GM06990 (cell line): ENCODE data around the gene PTPRD.

Source experiments
- DNase-seq: peaks from one replicate; pipeline ENCODE4 v3.0.0-alpha.2; 2011; ENCODE audit not compliant: insufficient read length; ENCODE audit errors: extremely low read depth
- H3K27me3 ChIP-seq: replicated peaks from 2 replicates; pipeline ENCODE4 v1.6.0; 2011; ENCODE audit warnings: low read length; ENCODE audit not compliant: control insufficient read depth, insufficient read depth
- H3K36me3 ChIP-seq: 2 replicates; pipeline ENCODE4 v1.5.1; 2011; ENCODE audit warnings: low read length; ENCODE audit not compliant: control insufficient read depth, insufficient read depth
- H3K4me3 ChIP-seq: replicated peaks from 2 replicates; pipeline ENCODE4 v1.5.1; 2011; ENCODE audit warnings: low read depth, mild to moderate bottlenecking, control low read depth, low read length
- CTCF ChIP-seq: IDR thresholded peaks from 2 replicates; pipeline ENCODE4 v1.5.1; 2011; ENCODE audit warnings: low read length, control low read depth, mild to moderate bottlenecking, inconsistent platforms; ENCODE audit not compliant: insufficient read depth, poor library complexity, severe bottlenecking

PTPRD gene

GRCh38 chr9:8280811-8281210, 2332.0 kb downstream of the PTPRD start:
- Histone ChIP-seq H3K4me3 (no peak overlapping the region), H3K27me3 (no peaks in the 10 kb centered on the region), H3K36me3 (no peaks in the 10 kb centered on the region)
- no peak for DNase-seq
- TF ChIP-seq CTCF, result no peak

GRCh38 chr9:8278048-8278447, 2334.8 kb downstream of the PTPRD start:
- DNase-seq, result no peak
- no peak for TF ChIP-seq CTCF

GRCh38 chr9:8270235-8270634, 2342.6 kb downstream of the PTPRD start:
- no peak for TF ChIP-seq CTCF
- no peaks in the 10 kb centered on the region for H3K27me3 ChIP-seq
- no peak overlapping the region for H3K4me3 ChIP-seq
- DNase-seq, result no peak
- H3K36me3 ChIP-seq, result no peaks in the 10 kb centered on the region

More at GRCh38 chr9:8278048-8278447, 2334.8 kb downstream of the PTPRD start:
- H3K27me3 ChIP-seq, result no peaks in the 10 kb centered on the region
- H3K4me3 ChIP-seq, result no peak overlapping the region
- no peaks in the 10 kb centered on the region for H3K36me3 ChIP-seq

- Histone ChIP-seq H3K27me3 (no peaks in the 10 kb centered on the region), H3K4me3 (no peak overlapping the region), H3K36me3 (no peaks in the 10 kb centered on the region)
- TF ChIP-seq CTCF, result no peak
- no peak for DNase-seq
Observed at GRCh38 chr9:8268881-8269280, 2343.9 kb downstream of the PTPRD start.

- Histone ChIP-seq H3K36me3 (no peaks in the 10 kb centered on the region), H3K4me3 (no peak overlapping the region), H3K27me3 (no peaks in the 10 kb centered on the region)
- TF ChIP-seq CTCF, result no peak
- DNase-seq, result no peak
Observed at GRCh38 chr9:8268216-8268878, 2344.5 kb downstream of the PTPRD start.

- DNase-seq, result no peak
- H3K27me3 ChIP-seq, result no peaks in the 10 kb centered on the region
- TF ChIP-seq CTCF, result no peak
- no peaks in the 10 kb centered on the region for H3K36me3 ChIP-seq
- H3K4me3 ChIP-seq, result no peak overlapping the region
Observed at GRCh38 chr9:8267636-8268035, 2345.2 kb downstream of the PTPRD start.
